AG09309 (cell line): ENCODE measurements around the gene TERB2.
"Not testable (repeated sequence)": the region's sequence is repeated elsewhere in the genome, so short reads cannot be mapped to it uniquely, and the experiment has no call there.

Experiments
- DNase-seq: peaks from one replicate; pipeline ENCODE4 v3.0.0-alpha.2; 2010; ENCODE audit warnings: low read depth
- H3K4me3 ChIP-seq: 2 replicates; pipeline ENCODE4 v1.5.1; 2011; ENCODE audit warnings: mild to moderate bottlenecking, low read depth, low read length, moderate library complexity; ENCODE audit not compliant: control insufficient read depth
- TF ChIP-seq, protein P1 (sequence below): IDR thresholded peaks from 2 replicates; pipeline ENCODE4 v1.5.1; 2011; ENCODE audit warnings: mild to moderate bottlenecking, low read depth, low read length, inconsistent platforms; ENCODE audit not compliant: insufficient read depth, control insufficient read depth; ENCODE audit errors: missing control alignments

TERB2 gene

DNA sequence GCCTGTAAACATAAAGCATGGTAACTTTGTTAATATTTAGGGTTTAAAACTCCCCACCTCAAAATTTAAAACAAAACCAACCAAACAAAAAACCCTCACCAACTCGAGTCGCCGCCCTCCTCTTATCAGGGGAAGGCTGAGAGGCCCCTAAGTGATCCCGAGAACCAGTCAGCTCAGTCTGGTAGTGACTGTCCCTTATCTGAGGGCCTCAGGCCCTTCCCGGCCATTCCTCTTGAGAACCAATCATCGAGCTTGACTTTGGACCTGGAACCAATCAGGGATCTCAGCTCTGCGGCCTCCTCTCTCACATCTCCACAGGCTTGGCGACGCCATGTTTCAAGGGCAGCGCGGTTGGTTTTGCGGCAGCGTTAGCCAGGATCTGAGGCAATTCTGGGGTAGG, at the start of gene TERB2:
Gene TERB2 (plus strand): TSS at position 300 of the 400 bp plus-strand sequence. CDS start 32 bp downstream, at position 332.
- TF ChIP-seq, protein P1, sequence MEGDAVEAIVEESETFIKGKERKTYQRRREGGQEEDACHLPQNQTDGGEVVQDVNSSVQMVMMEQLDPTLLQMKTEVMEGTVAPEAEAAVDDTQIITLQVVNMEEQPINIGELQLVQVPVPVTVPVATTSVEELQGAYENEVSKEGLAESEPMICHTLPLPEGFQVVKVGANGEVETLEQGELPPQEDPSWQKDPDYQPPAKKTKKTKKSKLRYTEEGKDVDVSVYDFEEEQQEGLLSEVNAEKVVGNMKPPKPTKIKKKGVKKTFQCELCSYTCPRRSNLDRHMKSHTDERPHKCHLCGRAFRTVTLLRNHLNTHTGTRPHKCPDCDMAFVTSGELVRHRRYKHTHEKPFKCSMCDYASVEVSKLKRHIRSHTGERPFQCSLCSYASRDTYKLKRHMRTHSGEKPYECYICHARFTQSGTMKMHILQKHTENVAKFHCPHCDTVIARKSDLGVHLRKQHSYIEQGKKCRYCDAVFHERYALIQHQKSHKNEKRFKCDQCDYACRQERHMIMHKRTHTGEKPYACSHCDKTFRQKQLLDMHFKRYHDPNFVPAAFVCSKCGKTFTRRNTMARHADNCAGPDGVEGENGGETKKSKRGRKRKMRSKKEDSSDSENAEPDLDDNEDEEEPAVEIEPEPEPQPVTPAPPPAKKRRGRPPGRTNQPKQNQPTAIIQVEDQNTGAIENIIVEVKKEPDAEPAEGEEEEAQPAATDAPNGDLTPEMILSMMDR = no peak
- DNase-seq = no peak
- no peak within 1 kb of the TSS for H3K4me3 ChIP-seq

DNA sequence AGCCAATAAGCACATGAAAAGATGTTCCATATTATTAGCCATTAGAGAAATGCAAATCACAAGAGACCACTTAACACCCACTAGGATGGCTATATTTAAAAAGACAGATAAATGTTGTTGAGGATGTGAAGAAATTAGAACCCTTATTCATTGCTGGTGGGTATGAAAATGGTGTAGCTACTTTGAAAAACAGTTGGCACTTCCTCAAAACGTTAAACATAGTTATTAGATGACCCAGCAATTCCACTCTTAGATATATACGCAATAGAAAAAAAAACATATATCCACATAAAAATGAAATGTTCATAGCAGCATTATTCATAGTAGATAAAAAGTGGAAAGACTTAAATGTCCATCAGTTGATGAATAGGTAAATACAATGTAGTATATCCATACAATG, 47.1 kb upstream of the TERB2 start:
- no peak for DNase-seq
- H3K4me3 ChIP-seq = no peak overlapping the region
- TF ChIP-seq, protein P1 = no peak

- no peak overlapping the region for H3K4me3 ChIP-seq
Measured at GRCh38 chr15:44910981-44911625, 45.4 kb upstream of the TERB2 start.

GRCh38 chr15:44912186-44912585, 44.3 kb upstream of the TERB2 start:
- not testable (repeated sequence) for DNase-seq

More at GRCh38 chr15:44910981-44911625, 45.4 kb upstream of the TERB2 start:
- no peak for DNase-seq
- TF ChIP-seq, protein P1 = no peak

GRCh38 chr15:44912974-44913448, 43.5 kb upstream of the TERB2 start:
- DNase-seq, H3K4me3 ChIP-seq: not testable (repeated sequence)

More at GRCh38 chr15:44912186-44912585, 44.3 kb upstream of the TERB2 start:
- H3K4me3 ChIP-seq = not testable (repeated sequence)

DNA sequence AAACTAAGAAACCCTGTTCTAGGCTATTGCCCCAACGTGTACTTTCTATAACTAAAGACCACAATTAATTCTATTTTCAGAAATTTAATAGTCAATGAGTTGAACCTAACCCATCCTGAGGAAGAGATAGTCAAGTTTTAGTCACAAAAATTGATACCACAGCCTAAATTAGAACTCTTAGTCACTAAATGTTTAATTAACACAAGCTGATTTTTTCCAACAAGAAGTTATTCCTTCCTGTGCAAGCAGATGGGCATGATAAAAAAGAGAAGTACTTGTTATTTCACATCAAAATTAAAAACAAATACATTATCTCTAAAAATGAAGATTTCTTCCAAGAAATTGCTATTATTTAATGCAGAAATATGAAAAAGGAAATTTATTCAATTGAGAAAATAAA, 38.4 kb upstream of the TERB2 start:
- DNase-seq = no peak
- TF ChIP-seq, protein P1 = no peak
- no peak overlapping the region for H3K4me3 ChIP-seq

GRCh38 chr15:44928658-44929057, 27.8 kb upstream of the TERB2 start:
- not testable (repeated sequence) for DNase-seq, H3K4me3 ChIP-seq

- DNase-seq, H3K4me3 ChIP-seq: not testable (repeated sequence)
Measured at GRCh38 chr15:44930283-44930682, 26.2 kb upstream of the TERB2 start.

DNA sequence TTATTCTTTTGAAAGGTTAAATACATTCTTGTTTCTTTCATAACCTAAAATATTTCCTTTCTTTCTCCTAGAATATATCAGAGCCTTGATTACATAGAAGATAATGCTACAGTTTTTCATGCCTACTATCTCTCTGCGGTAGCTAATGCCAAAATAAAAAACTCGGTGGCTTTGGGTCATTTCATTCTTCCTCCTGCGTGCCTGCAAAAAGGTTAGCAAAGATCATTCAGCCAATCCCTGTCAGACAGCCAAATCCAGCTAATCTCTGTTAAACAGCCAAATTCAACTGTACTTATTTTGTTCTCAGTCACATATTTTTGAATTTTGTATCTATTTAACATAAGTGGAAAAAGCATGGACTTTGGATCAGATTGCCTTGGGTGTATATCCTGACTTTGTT, 1.8 kb downstream of the TERB2 start:
- DNase-seq, H3K4me3 ChIP-seq: not testable (repeated sequence)
